ENCODE data around the gene PPM1E.
"Not testable (repeated sequence)": the region's sequence is repeated elsewhere in the genome, so short reads cannot be mapped to it uniquely, and the experiment has no call there.

Gene PPM1E

GRCh38 chr17:58840820-58841612 is 85.4 kb downstream of the PPM1E start:
- DNase-seq (ENCODE audit: low spot score), result no peak

- not testable (repeated sequence) for DNase-seq (ENCODE audit: low spot score)
Measured at GRCh38 chr17:58846413-58846812, 90.8 kb downstream of the PPM1E start.

- DNase-seq (ENCODE audit: low spot score), result not testable (repeated sequence)
Measured at GRCh38 chr17:58850106-58850505, 94.5 kb downstream of the PPM1E start.

- no peak for DNase-seq (ENCODE audit: low spot score)
Measured at GRCh38 chr17:58865301-58865700, 109.6 kb downstream of the PPM1E start.

- peak; percentile 34 for DNase-seq (ENCODE audit: low spot score)
Measured at GRCh38 chr17:58870747-58871146, 115.1 kb downstream of the PPM1E start.

- no peak for DNase-seq (ENCODE audit: low spot score)
Measured at GRCh38 chr17:58873926-58874325, 118.3 kb downstream of the PPM1E start.

- no peak for DNase-seq (ENCODE audit: low spot score)
Measured at GRCh38 chr17:58875261-58875660, 119.6 kb downstream of the PPM1E start.

GRCh38 chr17:58884161-58884560 is 128.5 kb downstream of the PPM1E start:
- no peak for DNase-seq (ENCODE audit: low spot score)

GRCh38 chr17:58886514-58886913 is 130.9 kb downstream of the PPM1E start:
- no peak for DNase-seq (ENCODE audit: low spot score)

GRCh38 chr17:58889928-58890327 is 134.3 kb downstream of the PPM1E start:
- no peak for DNase-seq (ENCODE audit: low spot score)

GRCh38 chr17:58899191-58899590 is 143.5 kb downstream of the PPM1E start:
- no peak for DNase-seq (ENCODE audit: low spot score)

GRCh38 chr17:58902322-58902721 is 146.7 kb downstream of the PPM1E start:
- DNase-seq (ENCODE audit: low spot score), result no peak

- no peak for DNase-seq (ENCODE audit: low spot score)
Measured at GRCh38 chr17:58911741-58912343, 156.2 kb downstream of the PPM1E start.

- DNase-seq (ENCODE audit: low spot score), result no peak
Measured at GRCh38 chr17:58913552-58913951, 157.9 kb downstream of the PPM1E start.

- DNase-seq (ENCODE audit: low spot score), result no peak
Measured at GRCh38 chr17:58913971-58914769, 158.5 kb downstream of the PPM1E start.

- no peak for DNase-seq (ENCODE audit: low spot score)
Measured at GRCh38 chr17:58917228-58917627, 161.6 kb downstream of the PPM1E start.

- no peak for DNase-seq (ENCODE audit: low spot score)
Measured at GRCh38 chr17:58918072-58918471, 162.4 kb downstream of the PPM1E start.

- DNase-seq (ENCODE audit: low spot score), result no peak
Measured at GRCh38 chr17:58918884-58919283, 163.2 kb downstream of the PPM1E start.

- DNase-seq (ENCODE audit: low spot score), result no peak
Measured at GRCh38 chr17:58920773-58921172, 165.1 kb downstream of the PPM1E start.

- peak; percentile 20 for DNase-seq (ENCODE audit: low spot score)
Measured at GRCh38 chr17:58932956-58933355, 177.3 kb downstream of the PPM1E start.

- DNase-seq (ENCODE audit: low spot score), result no peak
Measured at GRCh38 chr17:58936295-58936694, 180.6 kb downstream of the PPM1E start.

- DNase-seq (ENCODE audit: low spot score), result no peak
Measured at GRCh38 chr17:58944166-58944565, 188.5 kb downstream of the PPM1E start.

- DNase-seq (ENCODE audit: low spot score), result no peak
Measured at GRCh38 chr17:58947411-58947810, 191.8 kb downstream of the PPM1E start.
